A549 (cell line): ENCODE measurements around the gene TIMD4.

Source experiments
- CEBPB ChIP-seq, 2 experiments: fragments of >200 bp in 1 of 2; sonication (Bioruptor Twin) in 1 of 2; formaldehyde crosslinking in 1 of 2; IDR thresholded peaks; 2 replicates each; pipeline ENCODE4 v1.6.1; 2012 to 2016
- CHD2 ChIP-seq: fragments of 150-350 bp; IDR thresholded peaks from 2 replicates; pipeline ENCODE4 v1.6.1; 2014; ENCODE audit warnings: low read length; ENCODE audit not compliant: partially characterized antibody
- TF ChIP-seq, protein P1 (sequence below): fragments of 200-600 bp; sonication (generic); IDR thresholded peaks from 2 replicates; pipeline ENCODE4 v1.6.1; 2016; ENCODE audit warnings: antibody characterized with exemption, mild to moderate bottlenecking, moderate library complexity
- TF ChIP-seq, protein P2 (sequence below): fragments of >200 bp; sonication (Bioruptor Twin); formaldehyde crosslinking; IDR thresholded peaks from 3 replicates; pipeline ENCODE4 v1.5.1; 2016

DNA sequence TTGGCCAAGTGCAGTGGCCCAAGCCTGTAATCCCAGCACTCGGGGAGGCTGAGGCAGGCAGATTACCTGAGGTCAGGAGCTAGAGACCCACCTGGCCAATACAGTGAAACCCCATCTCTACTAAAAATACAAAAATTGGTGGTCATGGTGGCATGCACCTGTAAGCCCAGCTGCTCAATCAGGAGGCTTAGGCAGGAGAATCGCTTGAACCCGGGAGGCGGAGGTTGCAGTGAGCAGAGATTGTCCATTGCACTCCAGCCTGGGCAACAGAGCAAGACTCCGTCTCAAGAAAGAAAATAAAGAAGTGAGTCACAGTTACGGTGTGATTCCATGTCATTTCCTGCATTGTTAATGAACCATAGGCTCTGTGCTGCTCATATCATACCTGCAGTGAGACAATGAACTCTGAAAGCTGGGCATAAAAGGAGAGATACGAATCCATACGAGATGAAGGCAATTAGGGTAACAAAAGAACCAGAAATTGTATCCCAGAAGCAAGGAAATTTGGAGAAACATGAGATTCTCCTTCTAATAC, 44.6 kb downstream of the TIMD4 start:
- TF ChIP-seq, protein P1, sequence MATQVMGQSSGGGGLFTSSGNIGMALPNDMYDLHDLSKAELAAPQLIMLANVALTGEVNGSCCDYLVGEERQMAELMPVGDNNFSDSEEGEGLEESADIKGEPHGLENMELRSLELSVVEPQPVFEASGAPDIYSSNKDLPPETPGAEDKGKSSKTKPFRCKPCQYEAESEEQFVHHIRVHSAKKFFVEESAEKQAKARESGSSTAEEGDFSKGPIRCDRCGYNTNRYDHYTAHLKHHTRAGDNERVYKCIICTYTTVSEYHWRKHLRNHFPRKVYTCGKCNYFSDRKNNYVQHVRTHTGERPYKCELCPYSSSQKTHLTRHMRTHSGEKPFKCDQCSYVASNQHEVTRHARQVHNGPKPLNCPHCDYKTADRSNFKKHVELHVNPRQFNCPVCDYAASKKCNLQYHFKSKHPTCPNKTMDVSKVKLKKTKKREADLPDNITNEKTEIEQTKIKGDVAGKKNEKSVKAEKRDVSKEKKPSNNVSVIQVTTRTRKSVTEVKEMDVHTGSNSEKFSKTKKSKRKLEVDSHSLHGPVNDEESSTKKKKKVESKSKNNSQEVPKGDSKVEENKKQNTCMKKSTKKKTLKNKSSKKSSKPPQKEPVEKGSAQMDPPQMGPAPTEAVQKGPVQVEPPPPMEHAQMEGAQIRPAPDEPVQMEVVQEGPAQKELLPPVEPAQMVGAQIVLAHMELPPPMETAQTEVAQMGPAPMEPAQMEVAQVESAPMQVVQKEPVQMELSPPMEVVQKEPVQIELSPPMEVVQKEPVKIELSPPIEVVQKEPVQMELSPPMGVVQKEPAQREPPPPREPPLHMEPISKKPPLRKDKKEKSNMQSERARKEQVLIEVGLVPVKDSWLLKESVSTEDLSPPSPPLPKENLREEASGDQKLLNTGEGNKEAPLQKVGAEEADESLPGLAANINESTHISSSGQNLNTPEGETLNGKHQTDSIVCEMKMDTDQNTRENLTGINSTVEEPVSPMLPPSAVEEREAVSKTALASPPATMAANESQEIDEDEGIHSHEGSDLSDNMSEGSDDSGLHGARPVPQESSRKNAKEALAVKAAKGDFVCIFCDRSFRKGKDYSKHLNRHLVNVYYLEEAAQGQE: no peak
- TF ChIP-seq CHD2: no peak
- TF ChIP-seq, protein P2, sequence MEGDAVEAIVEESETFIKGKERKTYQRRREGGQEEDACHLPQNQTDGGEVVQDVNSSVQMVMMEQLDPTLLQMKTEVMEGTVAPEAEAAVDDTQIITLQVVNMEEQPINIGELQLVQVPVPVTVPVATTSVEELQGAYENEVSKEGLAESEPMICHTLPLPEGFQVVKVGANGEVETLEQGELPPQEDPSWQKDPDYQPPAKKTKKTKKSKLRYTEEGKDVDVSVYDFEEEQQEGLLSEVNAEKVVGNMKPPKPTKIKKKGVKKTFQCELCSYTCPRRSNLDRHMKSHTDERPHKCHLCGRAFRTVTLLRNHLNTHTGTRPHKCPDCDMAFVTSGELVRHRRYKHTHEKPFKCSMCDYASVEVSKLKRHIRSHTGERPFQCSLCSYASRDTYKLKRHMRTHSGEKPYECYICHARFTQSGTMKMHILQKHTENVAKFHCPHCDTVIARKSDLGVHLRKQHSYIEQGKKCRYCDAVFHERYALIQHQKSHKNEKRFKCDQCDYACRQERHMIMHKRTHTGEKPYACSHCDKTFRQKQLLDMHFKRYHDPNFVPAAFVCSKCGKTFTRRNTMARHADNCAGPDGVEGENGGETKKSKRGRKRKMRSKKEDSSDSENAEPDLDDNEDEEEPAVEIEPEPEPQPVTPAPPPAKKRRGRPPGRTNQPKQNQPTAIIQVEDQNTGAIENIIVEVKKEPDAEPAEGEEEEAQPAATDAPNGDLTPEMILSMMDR: no peak
- TF ChIP-seq CEBPB (IDR thresholded peaks at IDR 0.05): no peak
